Activated CD4-positive, alpha-beta T cell treated with anti-CD3 and anti-CD28 coated beads for 4 hours (primary cell): ENCODE data around the gene GTF2A1.
"Not testable (repeated sequence)": the region's sequence is repeated elsewhere in the genome, so short reads cannot be mapped to it uniquely, and the experiment has no call there.

ENCODE experiments used
- DNase-seq, 2 donors: peaks; one replicate each; pipeline ENCODE4 v3.0.0-alpha.2; 2020

The GTF2A1 gene

GRCh38 chr14:81224222-81224621 is 3.5 kb upstream of the GTF2A1 start:
- no peak for DNase-seq

DNA sequence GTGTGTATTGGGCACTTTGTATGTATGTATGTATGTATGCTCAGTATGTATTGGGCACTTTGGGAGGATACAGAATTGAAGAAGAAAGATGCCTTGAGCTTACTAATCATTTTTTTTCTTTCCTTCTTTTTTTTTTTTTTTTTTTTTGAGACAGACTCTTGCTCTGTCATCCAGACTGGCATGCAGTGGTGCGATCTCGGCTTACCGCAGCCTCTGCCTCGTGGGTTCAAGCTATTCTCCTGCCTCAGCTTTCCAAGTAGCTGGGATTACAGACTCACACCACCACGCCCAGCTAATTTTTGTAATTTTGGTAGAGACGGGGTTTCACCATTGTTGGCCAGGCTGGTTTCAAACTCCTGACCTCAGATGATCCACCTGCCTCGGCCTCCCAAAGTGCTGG is 3.0 kb upstream of the GTF2A1 start:
- not testable (repeated sequence) for DNase-seq

DNA sequence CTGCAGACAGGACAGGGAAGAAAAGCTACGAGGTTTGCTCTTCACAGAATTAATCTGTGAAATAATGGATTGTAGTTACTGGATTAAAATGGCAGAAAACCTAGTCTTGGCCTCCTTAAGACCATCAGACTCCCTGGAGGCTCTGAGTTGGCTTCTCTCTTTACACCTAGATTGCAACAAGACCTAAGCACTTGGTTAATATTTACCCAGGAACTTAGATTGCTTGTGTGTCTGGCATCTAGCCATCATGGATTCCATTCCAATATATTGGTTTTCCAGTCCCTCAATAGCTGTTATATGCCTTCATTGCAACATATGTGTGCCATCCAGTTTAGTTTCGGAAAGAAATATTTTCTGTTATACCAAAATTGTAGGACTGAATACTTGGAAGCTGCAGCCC is 1.9 kb upstream of the GTF2A1 start:
- DNase-seq, result no peak

DNA sequence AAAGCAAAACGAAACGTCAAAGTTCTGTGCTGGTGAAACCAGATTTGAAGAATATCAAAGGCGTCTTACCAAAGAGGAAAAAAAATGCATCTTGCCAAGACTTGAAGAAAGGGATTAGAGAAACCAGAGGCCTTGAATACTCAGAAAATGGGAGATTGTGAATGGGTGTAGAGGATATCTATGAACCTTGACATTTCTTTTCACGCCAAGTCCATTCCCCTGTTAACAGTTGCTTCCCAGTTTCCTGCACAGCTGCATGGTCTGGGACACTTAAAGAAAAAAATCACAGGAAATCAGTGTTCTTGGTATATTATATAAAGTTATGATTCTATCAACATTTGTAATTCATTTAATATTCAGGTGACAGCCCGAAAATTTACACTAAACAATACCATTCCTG is 1.4 kb upstream of the GTF2A1 start:
- DNase-seq, result no peak

DNA sequence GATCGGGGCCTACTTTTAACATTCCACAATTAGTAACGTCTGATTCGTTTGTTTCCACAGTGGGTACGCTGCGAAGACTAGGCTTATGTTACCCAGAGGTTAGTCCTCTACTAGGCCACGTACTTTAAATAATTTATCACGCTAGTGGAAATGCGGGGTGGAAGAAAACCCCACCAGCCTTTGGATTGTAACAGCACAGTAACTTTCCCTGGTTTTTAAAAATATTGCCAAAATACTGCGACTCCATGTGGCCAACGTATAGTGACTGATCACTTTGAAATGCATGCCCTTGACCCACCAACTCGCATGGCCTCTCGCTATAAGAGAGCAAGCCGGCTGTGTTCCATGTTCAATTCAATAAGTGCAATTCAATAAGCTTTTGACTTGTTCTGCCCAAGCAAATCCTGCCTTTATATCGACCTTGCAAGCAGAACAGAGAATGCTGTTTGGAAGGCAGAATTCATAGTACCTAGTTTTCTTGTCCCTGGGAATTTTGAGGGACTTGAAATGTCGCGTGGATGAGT is 882 bp upstream of the GTF2A1 start:
- no peak for DNase-seq

DNA sequence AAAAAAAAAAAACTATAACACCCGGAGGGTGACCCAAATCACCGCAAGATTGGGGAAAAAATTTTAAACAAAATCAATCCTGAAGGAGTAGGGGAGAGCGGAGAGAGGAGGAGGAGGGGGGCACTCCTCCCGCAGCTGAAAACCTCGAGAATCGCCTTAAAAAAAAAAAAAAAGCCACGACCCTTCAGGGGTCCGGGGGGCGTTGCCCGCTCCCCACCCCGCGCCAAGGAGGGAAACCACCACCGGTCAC is 254 bp downstream of the GTF2A1 start:
- DNase-seq, result no peak

DNA sequence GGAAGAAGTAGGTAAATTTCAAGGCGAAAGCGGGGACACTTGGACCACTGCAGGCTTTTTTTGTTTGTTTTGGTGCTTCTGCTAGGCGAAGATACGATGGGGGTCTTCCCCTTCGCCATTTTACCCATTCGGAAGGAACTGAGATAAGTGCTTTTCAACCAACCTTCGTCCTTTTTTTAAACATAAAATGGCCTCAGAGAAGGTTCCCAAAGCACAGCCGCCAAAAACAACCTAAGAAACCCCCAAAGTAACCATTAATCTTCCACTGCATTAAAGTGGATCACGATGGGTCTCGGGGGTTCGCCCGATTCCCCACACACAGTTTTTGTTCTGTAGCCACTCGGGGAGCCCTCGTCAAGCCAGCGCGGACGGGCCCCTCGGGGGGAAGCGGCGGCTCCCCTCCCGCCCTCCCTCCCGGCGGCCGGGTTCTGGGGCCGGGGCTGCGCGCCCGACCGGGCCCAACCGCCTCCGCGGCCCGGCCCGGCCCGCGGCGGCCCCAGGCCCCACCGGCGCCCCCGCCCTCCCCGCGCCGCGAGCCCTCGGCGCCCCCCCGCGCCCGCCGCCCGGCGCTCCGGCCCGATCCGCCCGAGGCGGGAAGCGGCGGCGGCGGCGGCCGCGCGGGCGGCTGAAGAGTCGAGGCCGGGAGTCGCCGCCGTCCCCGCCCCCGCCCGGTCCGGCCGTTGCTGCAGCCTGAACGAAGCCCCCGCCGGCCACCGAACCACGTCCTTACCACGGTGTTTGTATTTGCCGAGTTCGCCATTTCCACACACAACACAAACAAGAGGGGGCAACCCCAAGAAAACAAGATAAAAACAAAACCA is 790 bp downstream of the GTF2A1 start:
- DNase-seq, result peak; percentile 27 to 38

DNA sequence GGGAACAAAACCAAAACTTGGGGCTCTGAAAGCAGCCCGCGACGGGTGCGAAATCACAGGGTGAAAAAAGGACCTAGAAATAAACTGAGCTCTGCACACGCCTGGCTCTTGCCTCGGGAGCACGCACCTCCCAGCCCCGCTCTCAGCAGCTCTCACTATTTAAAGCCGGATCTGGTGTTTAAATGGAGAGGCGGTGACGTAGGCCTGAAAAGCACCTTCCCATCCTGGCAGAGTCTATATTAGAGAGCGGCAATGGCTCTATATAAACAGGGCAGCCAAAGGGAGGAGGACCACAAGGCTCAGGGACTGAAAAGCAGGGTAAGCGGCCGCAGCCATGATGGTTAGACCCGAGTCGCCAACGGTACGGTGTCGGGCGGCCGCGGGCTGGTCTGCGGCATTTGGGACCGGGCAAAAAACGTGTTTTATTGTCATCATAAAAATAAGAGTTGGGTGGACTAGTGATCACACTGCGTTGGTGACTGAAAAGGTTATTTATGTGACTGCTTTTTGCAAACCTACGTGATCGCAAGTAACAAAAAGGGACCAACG is 1.5 kb downstream of the GTF2A1 start:
- DNase-seq, result peak; percentile 80 to 83

DNA sequence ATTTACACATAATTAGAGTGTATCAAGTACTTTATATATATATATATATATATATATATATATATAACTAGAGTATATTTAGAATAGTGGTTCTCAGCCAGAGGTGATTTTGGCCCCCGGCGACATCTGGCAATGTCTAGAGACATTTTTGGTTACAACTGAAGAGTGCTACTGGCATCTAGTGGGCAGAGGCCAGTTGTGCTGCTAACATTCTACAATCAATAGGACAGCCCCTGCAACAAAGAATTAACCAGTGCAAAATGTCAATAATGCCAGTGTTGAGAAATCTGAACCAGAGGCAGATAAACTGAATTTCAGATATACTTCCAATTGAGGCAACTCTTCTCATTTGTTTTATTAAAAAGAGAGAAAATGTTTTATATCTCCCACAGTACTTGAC is 8.9 kb downstream of the GTF2A1 start:
- peak; percentile 12 to 40 for DNase-seq

- no peak for DNase-seq
Measured at GRCh38 chr14:81209167-81209836, 11.5 kb downstream of the GTF2A1 start.

DNA sequence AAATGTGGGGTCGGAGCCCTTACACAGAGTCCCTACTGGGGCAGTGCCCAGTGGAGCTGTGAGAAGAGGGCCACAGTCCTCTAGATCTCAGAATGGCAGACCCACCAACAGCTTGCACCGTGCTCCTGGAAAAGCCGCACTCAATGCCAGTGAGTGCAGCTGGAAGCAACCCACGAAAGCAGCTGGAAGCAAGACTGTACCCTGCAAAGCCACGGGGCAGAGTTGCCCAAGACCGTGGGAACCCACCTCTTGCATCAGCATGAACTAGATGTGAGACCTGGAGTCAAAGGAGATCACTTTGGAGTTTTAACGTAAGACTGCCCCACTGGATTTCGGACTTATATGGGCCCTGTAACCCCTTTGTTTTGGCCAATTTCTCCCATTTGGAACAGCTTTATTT is 12.3 kb downstream of the GTF2A1 start:
- DNase-seq, result no peak

GRCh38 chr14:81206115-81206514 is 14.6 kb downstream of the GTF2A1 start:
- no peak for DNase-seq

- no peak for DNase-seq
Measured at GRCh38 chr14:81205639-81206038, 15.1 kb downstream of the GTF2A1 start.

DNA sequence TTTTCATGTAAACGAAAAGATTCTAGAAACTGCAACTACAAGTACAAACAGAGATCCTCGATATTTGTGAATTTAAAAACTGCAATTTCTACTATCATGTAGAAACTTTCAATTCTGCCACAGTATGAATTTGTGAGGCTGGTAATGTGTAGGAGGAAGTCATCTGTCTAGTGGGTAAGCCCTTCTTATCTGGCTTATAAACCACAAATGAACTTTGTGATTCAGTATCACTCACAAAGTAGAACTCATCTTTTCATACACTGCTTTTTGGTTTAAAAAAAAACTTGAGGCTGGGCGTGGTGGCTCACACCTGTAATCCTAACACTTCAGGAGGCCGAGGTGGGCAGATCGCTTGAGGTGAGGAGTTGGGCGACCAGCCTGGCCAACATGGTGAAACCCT is 20.7 kb downstream of the GTF2A1 start:
- DNase-seq, result peak in 1 of 2 donors; percentile 3

DNA sequence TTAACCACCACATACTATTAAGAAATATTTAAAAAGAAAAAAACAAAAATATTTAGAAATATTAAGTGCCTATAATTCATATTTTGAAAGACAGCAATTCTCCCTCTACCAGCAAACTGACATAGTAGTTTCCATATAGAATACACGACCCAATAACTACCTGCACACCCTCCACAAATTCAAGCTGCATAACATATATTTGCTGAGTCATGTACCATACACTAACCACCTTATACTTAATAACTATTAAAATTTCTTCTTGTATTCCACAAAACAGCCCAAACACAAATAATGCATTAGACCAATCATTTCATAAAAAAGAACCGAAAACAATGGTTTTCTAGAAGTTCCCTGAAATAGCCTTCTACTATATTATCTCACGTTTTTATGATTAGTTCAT is 21.7 kb downstream of the GTF2A1 start:
- DNase-seq, result no peak

- DNase-seq, result no peak
Measured at GRCh38 chr14:81198651-81199050, 22.1 kb downstream of the GTF2A1 start.

DNA sequence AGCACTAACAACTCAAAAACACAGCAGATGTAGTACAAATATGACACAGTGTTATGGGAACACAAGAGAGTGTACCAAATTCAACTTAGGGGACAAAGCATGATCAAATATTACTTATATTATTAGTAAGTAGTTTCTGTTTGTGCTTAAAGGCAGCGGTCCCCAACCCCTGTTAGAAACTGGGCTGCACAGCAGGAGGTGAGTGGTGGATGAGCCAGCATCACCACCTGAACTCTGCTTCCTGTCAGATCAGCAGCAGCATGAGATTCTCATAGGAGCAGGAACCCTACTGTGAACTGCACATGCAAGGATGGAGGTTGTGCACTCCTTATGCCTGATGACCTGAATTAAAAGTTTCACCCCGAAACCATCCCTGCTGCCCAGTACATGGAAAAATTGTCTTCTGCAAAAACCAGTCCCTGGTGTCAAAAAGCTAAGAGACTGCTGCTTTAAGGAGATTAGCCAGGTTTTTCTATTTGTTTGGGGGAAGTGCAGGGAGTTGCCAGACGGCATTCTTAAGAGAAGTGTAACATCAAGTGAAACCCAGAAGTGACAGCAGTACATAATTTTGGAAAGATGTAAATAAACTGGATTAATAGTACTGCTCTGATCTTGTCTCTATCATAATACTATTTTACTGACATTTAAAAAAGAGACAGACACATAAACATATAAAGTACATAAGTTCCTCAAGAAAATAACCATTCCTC is 26.7 kb downstream of the GTF2A1 start:
- DNase-seq, result no peak

- DNase-seq, result peak; percentile 5 to 10
Measured at GRCh38 chr14:81192594-81192993, 28.2 kb downstream of the GTF2A1 start.

DNA sequence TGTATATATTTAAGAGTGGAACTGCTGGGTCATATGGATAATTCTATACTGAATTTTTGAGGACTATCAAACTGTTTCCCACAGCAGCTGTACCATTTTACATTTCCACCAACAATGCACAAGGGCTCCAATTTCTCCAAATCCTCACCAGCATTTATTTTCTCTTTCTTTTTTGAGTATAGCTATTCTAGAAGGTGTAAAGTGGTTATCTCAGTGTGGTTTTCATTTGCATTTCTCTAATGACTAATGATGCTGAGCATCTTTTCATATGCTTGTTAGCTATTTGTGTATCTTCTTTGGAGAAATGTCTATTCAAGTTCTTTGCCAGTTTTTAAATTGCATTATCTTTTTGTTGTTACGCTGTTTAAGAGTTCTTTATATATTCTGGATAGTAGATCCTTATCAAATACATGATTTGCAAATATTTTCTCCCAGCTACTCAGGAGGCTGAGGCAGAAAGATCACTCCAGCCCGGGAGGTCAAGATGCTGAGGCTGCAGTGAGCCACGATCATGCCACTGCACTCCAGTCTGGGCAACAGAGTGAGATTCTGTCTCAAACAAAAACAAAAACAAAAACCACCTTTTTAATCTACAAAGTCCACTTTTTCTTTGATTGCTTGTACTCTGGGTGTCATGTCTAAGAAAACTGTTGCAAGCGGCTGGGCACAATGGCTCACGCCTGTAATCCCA is 32.8 kb downstream of the GTF2A1 start:
- no peak for DNase-seq

GRCh38 chr14:81179631-81180030 is 41.1 kb downstream of the GTF2A1 start:
- no peak for DNase-seq

DNA sequence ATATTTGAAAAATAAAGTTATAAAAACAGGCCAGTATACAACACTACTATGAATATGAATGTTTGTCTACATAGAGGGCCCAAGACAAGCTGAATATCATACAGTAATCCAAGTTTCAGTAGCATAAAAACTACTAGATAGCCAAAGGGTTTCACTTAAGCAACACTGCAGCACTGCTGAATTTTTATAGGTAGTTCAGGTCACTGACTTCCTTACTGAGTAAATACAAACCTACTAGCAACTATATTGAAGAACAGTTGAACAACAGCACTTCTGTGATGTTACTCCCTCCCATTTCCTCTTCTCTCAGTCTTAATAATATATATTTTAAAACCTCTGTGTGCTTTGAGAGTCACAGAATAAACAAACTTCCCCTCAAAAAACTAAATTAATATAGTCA is 42.7 kb downstream of the GTF2A1 start:
- no peak for DNase-seq

DNA sequence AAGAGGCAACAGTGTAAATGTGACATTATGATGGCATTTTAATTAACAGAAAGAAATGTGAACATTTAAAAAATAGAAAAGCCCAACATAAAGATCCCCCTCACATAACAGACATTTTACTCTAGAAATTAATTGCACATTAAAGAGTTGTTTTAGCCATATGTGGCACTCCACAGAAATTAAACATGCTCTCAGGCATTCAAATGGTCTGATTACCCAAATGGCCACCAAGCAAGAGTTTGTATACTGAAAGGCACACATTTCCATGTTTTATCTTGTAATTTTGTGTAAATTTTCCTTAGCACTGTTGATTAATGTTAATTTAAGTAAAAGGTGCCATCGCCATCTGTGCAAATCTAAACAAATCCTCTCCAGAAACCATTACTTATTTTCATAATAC is 43.5 kb downstream of the GTF2A1 start:
- no peak for DNase-seq

DNA sequence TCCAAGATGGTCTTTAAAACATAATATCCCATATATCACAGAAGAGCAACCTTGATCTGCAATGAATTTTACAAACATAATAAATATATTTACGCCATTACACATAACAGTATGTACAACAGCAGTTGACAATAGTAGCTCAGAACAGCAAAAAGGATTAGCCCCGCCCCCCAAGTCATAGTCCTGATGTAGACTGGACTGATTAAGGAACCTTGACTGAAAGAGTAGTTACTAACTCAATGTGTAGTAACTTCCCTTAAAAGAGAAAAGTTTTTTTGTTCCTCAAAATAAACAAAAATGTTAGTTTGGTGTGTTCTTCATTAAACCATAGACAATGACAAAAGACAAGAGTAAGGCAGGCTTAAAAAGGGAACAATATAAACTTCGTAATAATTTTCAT is 44.5 kb downstream of the GTF2A1 start:
- DNase-seq, result no peak
